Activated CD4-positive, alpha-beta T cell treated with anti-CD3 and anti-CD28 coated beads, Interleukin-2, amount 10 ng/mL, durations not matched to agents 7 days and 5 days (primary cell): ENCODE results near the gene ST3GAL2. TPM values are rescaled to one million over a fixed set of nuclear protein-coding genes. Genes with fewer than 3 reads are reported as not detected.
"Not testable (repeated sequence)": the region's sequence is repeated elsewhere in the genome, so short reads cannot be mapped to it uniquely, and the experiment has no call there.

Experiments used
- CTCF ChIA-PET: fragments of 350-600 bp; sonication (Branson Sonifier 250); formaldehyde crosslinking; loops from one replicate; lab custom pipeline; 2021; ENCODE audit warnings: antibody characterized with exemption; lab: Charles Lee
- POLR2A ChIA-PET: fragments of 350-600 bp; sonication (Branson Sonifier 250); formaldehyde crosslinking; loops from one replicate; lab custom pipeline; 2021; ENCODE audit warnings: antibody characterized with exemption; lab: Charles Lee
- DNase-seq: peaks from one replicate; pipeline ENCODE4 v3.0.0-alpha.2; 2020
- H3K27ac Mint-ChIP-seq: one replicate; pipeline ENCODE4 v1.8.0; 2021; ENCODE audit warnings: mild to moderate bottlenecking, moderate library complexity, mixed read lengths
- H3K27me3 Mint-ChIP-seq: one replicate; pipeline ENCODE4 v1.8.0; 2021; ENCODE audit warnings: mixed read lengths
- H3K36me3 Mint-ChIP-seq: one replicate; pipeline ENCODE4 v1.8.0; 2021; ENCODE audit warnings: low read depth, mixed read lengths
- H3K4me1 Mint-ChIP-seq: one replicate; pipeline ENCODE4 v1.8.0; 2021; ENCODE audit warnings: mixed read lengths
- H3K4me3 Mint-ChIP-seq: one replicate; pipeline ENCODE4 v1.8.0; 2021; ENCODE audit warnings: mild to moderate bottlenecking, moderate library complexity, mixed read lengths
- H3K9me3 Mint-ChIP-seq: one replicate; pipeline ENCODE4 v1.8.0; 2021; ENCODE audit warnings: mixed read lengths
- total RNA-seq, 2 experiments: library from RNA; stranded (reverse); gene quantifications; one replicate each; pipeline ENCODE4 v1.2.3, GENCODE V29; 2021

Gene ST3GAL2
- total RNA-seq, 2 experiments from 2014 or later: 24.5 to 25.6 TPM

- no peaks in the 10 kb centered on the region for H3K36me3 Mint-ChIP-seq
- H3K4me1 Mint-ChIP-seq: peaks cover 4% of the 10 kb centered on the region
- H3K27me3 Mint-ChIP-seq: no peaks in the 10 kb centered on the region
- no peaks in the 10 kb centered on the region for H3K9me3 Mint-ChIP-seq
- H3K4me3 Mint-ChIP-seq: no peak overlapping the region
- POLR2A ChIA-PET: no interaction called here
- CTCF ChIA-PET: interaction anchor here (0.7 to 1.5 kb wide), 2 partner anchors 11 to 104 kb away, joined by 3 read pairs; no protein-coding TSS in a partner anchor
- DNase-seq: no peak
- H3K27ac Mint-ChIP-seq: no peak overlapping the region
These were observed 42.5 kb downstream of the ST3GAL2 start for GRCh38 chr16:70396246-70396904.

- no peaks in the 10 kb centered on the region for H3K27me3 Mint-ChIP-seq
- H3K9me3 Mint-ChIP-seq: no peaks in the 10 kb centered on the region
- H3K4me1 Mint-ChIP-seq: no peaks in the 10 kb centered on the region
- peak; percentile 68 for DNase-seq
- no peak overlapping the region for H3K27ac Mint-ChIP-seq
- H3K4me3 Mint-ChIP-seq: no peak overlapping the region
- no peaks in the 10 kb centered on the region for H3K36me3 Mint-ChIP-seq
- POLR2A ChIA-PET: no interaction called here
- CTCF ChIA-PET: interaction anchor here (0.7 to 2.3 kb wide), 5 partner anchors 12 to 105 kb away, joined by 3 to 7 read pairs (median 7); no protein-coding TSS in a partner anchor
These were observed 43.5 kb downstream of the ST3GAL2 start for GRCh38 chr16:70395345-70395901.

GRCh38 chr16:70394853-70395252 is 44.0 kb downstream of the ST3GAL2 start:
- POLR2A ChIA-PET: no interaction called here
- H3K27me3 Mint-ChIP-seq: no peaks in the 10 kb centered on the region
- H3K9me3 Mint-ChIP-seq: no peaks in the 10 kb centered on the region
- no peaks in the 10 kb centered on the region for H3K36me3 Mint-ChIP-seq
- no peak overlapping the region for H3K27ac Mint-ChIP-seq
- CTCF ChIA-PET: interaction anchor here (0.6 to 2.3 kb wide), 6 partner anchors 15 to 733 kb away, joined by 3 to 10 read pairs (median 7); no protein-coding TSS in a partner anchor
- no peak for DNase-seq
- no peak overlapping the region for H3K4me3 Mint-ChIP-seq
- no peaks in the 10 kb centered on the region for H3K4me1 Mint-ChIP-seq

- no peaks in the 10 kb centered on the region for H3K9me3 Mint-ChIP-seq
- ChIA-PET POLR2A (no interaction called here), CTCF (interaction anchor here (0.8 to 2.3 kb wide), 7 partner anchors 12 to 61 kb away, joined by 3 to 10 read pairs (median 3); partner anchors contain the start of gene FCSK)
- H3K36me3 Mint-ChIP-seq: no peaks in the 10 kb centered on the region
- H3K27ac Mint-ChIP-seq: no peak overlapping the region
- H3K27me3 Mint-ChIP-seq: no peaks in the 10 kb centered on the region
- no peak overlapping the region for H3K4me3 Mint-ChIP-seq
- no peaks in the 10 kb centered on the region for H3K4me1 Mint-ChIP-seq
- DNase-seq: no peak
These were observed 45.2 kb downstream of the ST3GAL2 start for GRCh38 chr16:70393662-70394061.

GRCh38 chr16:70392606-70393005 is 46.3 kb downstream of the ST3GAL2 start:
- Mint-ChIP-seq H3K4me1 (no peaks in the 10 kb centered on the region), H3K36me3 (peaks cover 3% of the 10 kb centered on the region), H3K4me3 (no peak overlapping the region), H3K27me3 (no peaks in the 10 kb centered on the region), H3K27ac (no peak overlapping the region), H3K9me3 (no peaks in the 10 kb centered on the region)
- POLR2A ChIA-PET: interaction anchor here (1.0 kb wide), 1 partner anchor 11 kb away, joined by 3 read pairs; no protein-coding TSS in a partner anchor
- CTCF ChIA-PET: interaction anchor here (1.0 to 2.2 kb wide), 3 partner anchors 10 to 45 kb away, joined by 3 to 10 read pairs (median 4); no protein-coding TSS in a partner anchor
- DNase-seq: no peak

GRCh38 chr16:70391881-70392481 is 46.9 kb downstream of the ST3GAL2 start:
- Mint-ChIP-seq H3K27me3 (no peaks in the 10 kb centered on the region), H3K9me3 (no peaks in the 10 kb centered on the region), H3K27ac (peak overlapping the region; percentile 13), H3K36me3 (peaks cover 3% of the 10 kb centered on the region), H3K4me3 (no peak overlapping the region), H3K4me1 (no peaks in the 10 kb centered on the region)
- DNase-seq: no peak
- CTCF ChIA-PET: interaction anchor here (1.1 to 1.3 kb wide), 3 partner anchors 9 to 40 kb away, joined by 4 to 5 read pairs (median 4); no protein-coding TSS in a partner anchor
- POLR2A ChIA-PET: interaction anchor here (1.0 kb wide), 1 partner anchor 10 kb away, joined by 3 read pairs; no protein-coding TSS in a partner anchor

- peaks cover 3% of the 10 kb centered on the region for H3K36me3 Mint-ChIP-seq
- no peaks in the 10 kb centered on the region for H3K9me3 Mint-ChIP-seq
- no peak overlapping the region for H3K4me3 Mint-ChIP-seq
- ChIA-PET CTCF (interaction anchor here (1.1 to 1.3 kb wide), 3 partner anchors 8 to 40 kb away, joined by 4 to 5 read pairs (median 4); no protein-coding TSS in a partner anchor), POLR2A (no interaction called here)
- no peaks in the 10 kb centered on the region for H3K27me3 Mint-ChIP-seq
- no peaks in the 10 kb centered on the region for H3K4me1 Mint-ChIP-seq
- no peak for DNase-seq
- H3K27ac Mint-ChIP-seq: peak overlapping the region; percentile 48
These were observed 47.5 kb downstream of the ST3GAL2 start for GRCh38 chr16:70391446-70391845.

GRCh38 chr16:70390774-70391173 is 48.1 kb downstream of the ST3GAL2 start:
- Mint-ChIP-seq H3K27me3 (no peaks in the 10 kb centered on the region), H3K4me3 (no peak overlapping the region), H3K27ac (no peak overlapping the region), H3K36me3 (peaks cover 3% of the 10 kb centered on the region), H3K4me1 (no peaks in the 10 kb centered on the region), H3K9me3 (no peaks in the 10 kb centered on the region)
- CTCF ChIA-PET: interaction anchor here (1.8 kb wide), 1 partner anchor 11 kb away, joined by 6 read pairs; no protein-coding TSS in a partner anchor
- DNase-seq: no peak
- POLR2A ChIA-PET: interaction anchor here (0.9 kb wide), 1 partner anchor 9 kb away, joined by 7 read pairs; no protein-coding TSS in a partner anchor

GRCh38 chr16:70388006-70388680 is 50.8 kb downstream of the ST3GAL2 start:
- ChIA-PET POLR2A (no interaction called here), CTCF (interaction anchor here (0.7 to 0.9 kb wide), 2 partner anchors 11 to 25 kb away, joined by 3 to 5 read pairs; no protein-coding TSS in a partner anchor)
- no peak for DNase-seq
- Mint-ChIP-seq H3K9me3 (no peaks in the 10 kb centered on the region), H3K27ac (no peak overlapping the region), H3K27me3 (no peaks in the 10 kb centered on the region), H3K4me1 (no peaks in the 10 kb centered on the region), H3K36me3 (peaks cover 6% of the 10 kb centered on the region), H3K4me3 (no peak overlapping the region)

GRCh38 chr16:70386289-70386986 is 52.5 kb downstream of the ST3GAL2 start:
- POLR2A ChIA-PET, H3K4me1 Mint-ChIP-seq, H3K27me3 Mint-ChIP-seq, DNase-seq, H3K9me3 Mint-ChIP-seq, H3K27ac Mint-ChIP-seq, H3K36me3 Mint-ChIP-seq, H3K4me3 Mint-ChIP-seq: not testable (repeated sequence)
- CTCF ChIA-PET: interaction anchor here (0.7 to 0.8 kb wide), 2 partner anchors 46 to 97 kb away, joined by 3 read pairs; no protein-coding TSS in a partner anchor

- peaks cover 17% of the 10 kb centered on the region for H3K4me1 Mint-ChIP-seq
- no peak overlapping the region for H3K4me3 Mint-ChIP-seq
- no peaks in the 10 kb centered on the region for H3K9me3 Mint-ChIP-seq
- H3K27me3 Mint-ChIP-seq: no peaks in the 10 kb centered on the region
- H3K27ac Mint-ChIP-seq: no peak overlapping the region
- CTCF ChIA-PET: interaction anchor here (1.0 to 1.8 kb wide), 3 partner anchors 9 to 90 kb away, joined by 3 to 4 read pairs (median 4); no protein-coding TSS in a partner anchor
- no peak for DNase-seq
- POLR2A ChIA-PET: no interaction called here
- peaks cover 11% of the 10 kb centered on the region for H3K36me3 Mint-ChIP-seq
These were observed 55.4 kb downstream of the ST3GAL2 start for GRCh38 chr16:70383421-70383960.
